Measurements from ENCODE around the gene SHH. TPM values are rescaled to one million over a fixed set of nuclear protein-coding genes. Genes with fewer than 3 reads are reported as not detected.

The SHH gene
- polyA plus RNA-seq (ENCODE audit: insufficient read length in 12 of 12) = 1 to 10 TPM in 2 of 12 donors, under 1 TPM in 5, not detected in 5; 0.05 to 8.8 (median 0.10) TPM
- long read RNA-seq, donor 1 = 0 reads
- long read RNA-seq, donor 2 = 0 reads
- long read RNA-seq, donor 3 = 0 reads
- long read RNA-seq, donor 4 = 0 reads
- long read RNA-seq, donor 5 = 0 reads
- long read RNA-seq, donor 6 = 0 reads
- long read RNA-seq, donor 7 = 0 reads
- long read RNA-seq, donor 8 = 0 reads
- long read RNA-seq, donor 9, full-length matches to known transcripts = 2 of 2 reads
- long read RNA-seq, donor 9, partial matches to known transcripts = 0 of 2 reads
- long read RNA-seq, donor 9, other reads (novel, unspliced or antisense) = 0 of 2 reads
- long read RNA-seq, donor 10 = 0 reads
- long read RNA-seq, donor 11 = 0 reads

GRCh38 chr7:155811895-155812761, at the start of gene SHH:
SHH (minus strand) TSS chr7:155812463; CDS start chr7:155812122, 341 bp downstream.
- no peak for DNase-seq

GRCh38 chr7:155861480-155861868, 49.2 kb upstream of the SHH start:
- DNase-seq = no peak

- no peak for DNase-seq
Measured at GRCh38 chr7:155860840-155861479, 48.7 kb upstream of the SHH start.

- DNase-seq = no peak
Measured at GRCh38 chr7:155860461-155860839, 48.2 kb upstream of the SHH start.

GRCh38 chr7:155858521-155859061, 46.3 kb upstream of the SHH start:
- DNase-seq = no peak

GRCh38 chr7:155857141-155857540, 44.9 kb upstream of the SHH start:
- DNase-seq = no peak

- DNase-seq = no peak
Measured at GRCh38 chr7:155856656-155857055, 44.4 kb upstream of the SHH start.

- DNase-seq = no peak
Measured at GRCh38 chr7:155852426-155853301, 40.4 kb upstream of the SHH start.

- DNase-seq = no peak
Measured at GRCh38 chr7:155851892-155852291, 39.6 kb upstream of the SHH start.

- no peak for DNase-seq
Measured at GRCh38 chr7:155850766-155851678, 38.8 kb upstream of the SHH start.

- no peak for DNase-seq
Measured at GRCh38 chr7:155850001-155850436, 37.8 kb upstream of the SHH start.

- DNase-seq = no peak
Measured at GRCh38 chr7:155848691-155849669, 36.7 kb upstream of the SHH start.

- no peak for DNase-seq
Measured at GRCh38 chr7:155847821-155848435, 35.7 kb upstream of the SHH start.

GRCh38 chr7:155846936-155847335, 34.7 kb upstream of the SHH start:
- DNase-seq = no peak

- no peak for DNase-seq
Measured at GRCh38 chr7:155846156-155846555, 33.9 kb upstream of the SHH start.

GRCh38 chr7:155845226-155845625, 33.0 kb upstream of the SHH start:
- DNase-seq = no peak

GRCh38 chr7:155844526-155844925, 32.3 kb upstream of the SHH start:
- DNase-seq = no peak

- no peak for DNase-seq
Measured at GRCh38 chr7:155844019-155844453, 31.8 kb upstream of the SHH start.

All from muscle of arm (tissue), 14 donors.